ENCODE measurements around the gene NR6A1. TPM values are rescaled to one million over a fixed set of nuclear protein-coding genes. Genes with fewer than 3 reads are reported as not detected.
"Not testable (repeated sequence)": the region's sequence is repeated elsewhere in the genome, so short reads cannot be mapped to it uniquely, and the experiment has no call there.

The NR6A1 gene
- total RNA-seq, 1 donor from 2014 or later = 1.9 TPM

- ATAC-seq (no peak), DNase-seq (no peak)
- intact Hi-C loops (cut with micrococcal nuclease) = no loop called here
These were observed 118.9 kb downstream of the NR6A1 start for GRCh38 chr9:124652203-124652602.

- DNase-seq (no peak), ATAC-seq (no peak)
- intact Hi-C loops (cut with micrococcal nuclease) = no loop called here
These were observed 125.8 kb downstream of the NR6A1 start for GRCh38 chr9:124645274-124645673.

- ATAC-seq = no peak
- intact Hi-C loops (cut with micrococcal nuclease) = no loop called here
These were observed 131.5 kb downstream of the NR6A1 start for GRCh38 chr9:124639637-124640036.

GRCh38 chr9:124635285-124635684 lies 135.8 kb downstream of the NR6A1 start:
- intact Hi-C loops (cut with micrococcal nuclease) = no loop called here
- ATAC-seq (no peak), DNase-seq (no peak)

More at GRCh38 chr9:124639637-124640036, 131.5 kb downstream of the NR6A1 start:
- no peak for DNase-seq

GRCh38 chr9:124632077-124632621 lies 139.0 kb downstream of the NR6A1 start:
- DNase-seq (no peak), ATAC-seq (no peak)
- intact Hi-C loops (cut with micrococcal nuclease) = no loop called here

- intact Hi-C loops (cut with micrococcal nuclease) = no loop called here
- no peak for ATAC-seq
- DNase-seq = no peak
These were observed 139.8 kb downstream of the NR6A1 start for GRCh38 chr9:124631326-124631725.

- ATAC-seq = peak; percentile 66
- intact Hi-C loops (cut with micrococcal nuclease) = no loop called here
- DNase-seq = no peak
These were observed 141.5 kb downstream of the NR6A1 start for GRCh38 chr9:124629600-124629999.

- intact Hi-C loops (cut with micrococcal nuclease) = no loop called here
These were observed 142.4 kb downstream of the NR6A1 start for GRCh38 chr9:124628741-124629140.

GRCh38 chr9:124626276-124626675 lies 144.8 kb downstream of the NR6A1 start:
- intact Hi-C loops (cut with micrococcal nuclease) = no loop called here
- ATAC-seq (no peak), DNase-seq (no peak)

More at GRCh38 chr9:124628741-124629140, 142.4 kb downstream of the NR6A1 start:
- ATAC-seq (no peak), DNase-seq (no peak)

- ATAC-seq = no peak
- intact Hi-C loops (cut with micrococcal nuclease) = no loop called here
- no peak for DNase-seq
These were observed 146.0 kb downstream of the NR6A1 start for GRCh38 chr9:124625087-124625486.

GRCh38 chr9:124624735-124624992 lies 146.4 kb downstream of the NR6A1 start:
- intact Hi-C loops (cut with micrococcal nuclease) = no loop called here
- no peak for DNase-seq
- peak; percentile 56 for ATAC-seq

- intact Hi-C loops (cut with micrococcal nuclease) = no loop called here
- DNase-seq = no peak
- no peak for ATAC-seq
These were observed 147.0 kb downstream of the NR6A1 start for GRCh38 chr9:124623966-124624734.

GRCh38 chr9:124622882-124623281 lies 148.2 kb downstream of the NR6A1 start:
- DNase-seq (no peak), ATAC-seq (peak; percentile 70)
- intact Hi-C loops (cut with micrococcal nuclease) = no loop called here

- ATAC-seq = no peak
- intact Hi-C loops (cut with micrococcal nuclease) = no loop called here
- DNase-seq = no peak
These were observed 149.5 kb downstream of the NR6A1 start for GRCh38 chr9:124621371-124622328.

- ATAC-seq = no peak
- DNase-seq = no peak
- intact Hi-C loops (cut with micrococcal nuclease) = loop anchor here (2.0 kb wide), 1 partner anchor 92 kb away; no protein-coding TSS in a partner anchor
These were observed 152.6 kb downstream of the NR6A1 start for GRCh38 chr9:124618476-124618875.

- intact Hi-C loops (cut with micrococcal nuclease) = loop anchor here (2.0 kb wide), 1 partner anchor 93 kb away; no protein-coding TSS in a partner anchor
- ATAC-seq (peak; percentile 91), DNase-seq (peak; percentile 85)
These were observed 153.5 kb downstream of the NR6A1 start for GRCh38 chr9:124617477-124618141.

GRCh38 chr9:124616961-124617360 lies 154.2 kb downstream of the NR6A1 start:
- intact Hi-C loops (cut with micrococcal nuclease) = no loop called here
- DNase-seq = no peak
- ATAC-seq = no peak

- ATAC-seq; intact Hi-C loops (cut with micrococcal nuclease): not testable (repeated sequence)
These were observed 155.3 kb downstream of the NR6A1 start for GRCh38 chr9:124615840-124616239.

GRCh38 chr9:124615100-124615742 lies 155.9 kb downstream of the NR6A1 start:
- intact Hi-C loops (cut with micrococcal nuclease) = no loop called here
- no peak for ATAC-seq
- no peak for DNase-seq

More at GRCh38 chr9:124615840-124616239, 155.3 kb downstream of the NR6A1 start:
- not testable (repeated sequence) for DNase-seq

All from left ventricle myocardium superior (tissue), 1 donor.